Activated T-cell treated with anti-CD3 and anti-CD28 coated beads, Interleukin-2, amount 50 U/mL, for 4 hours (primary cell): ENCODE measurements around the gene SFR1. TPM values are rescaled to one million over a fixed set of nuclear protein-coding genes. Genes with fewer than 3 reads are reported as not detected.

ENCODE experiments used
- ATAC-seq, 2 donors: fragments of 200-7000 bp; cut with Tn5 transposase; one replicate each; pipeline ENCODE4 v1.10.0; 2021
- DNase-seq: peaks from one replicate; pipeline ENCODE4 v3.0.0-alpha.2; 2020
- H3K27me3 Mint-ChIP-seq: one replicate; pipeline ENCODE4 v1.8.0; 2021; ENCODE audit warnings: low read depth, mixed read lengths
- H3K36me3 Mint-ChIP-seq: one replicate; pipeline ENCODE4 v1.8.0; 2022; ENCODE audit warnings: mixed read lengths; ENCODE audit not compliant: insufficient read depth
- H3K4me1 Mint-ChIP-seq: one replicate; pipeline ENCODE4 v1.8.0; 2021; ENCODE audit warnings: low read depth, mixed read lengths
- H3K4me3 Mint-ChIP-seq: one replicate; pipeline ENCODE4 v1.8.0; 2021; ENCODE audit warnings: mild to moderate bottlenecking, moderate library complexity, mixed read lengths
- H3K9me3 Mint-ChIP-seq: one replicate; pipeline ENCODE4 v1.8.0; 2021; ENCODE audit warnings: mixed read lengths
- total RNA-seq, 3 donors: library from RNA; stranded (reverse); gene quantifications; one replicate each; pipeline ENCODE4 v1.2.1, GENCODE V29; 2021

SFR1 gene
- total RNA-seq, 3 donors from 2014 or later: 9.4 to 12.3 (median 11.9) TPM

DNA sequence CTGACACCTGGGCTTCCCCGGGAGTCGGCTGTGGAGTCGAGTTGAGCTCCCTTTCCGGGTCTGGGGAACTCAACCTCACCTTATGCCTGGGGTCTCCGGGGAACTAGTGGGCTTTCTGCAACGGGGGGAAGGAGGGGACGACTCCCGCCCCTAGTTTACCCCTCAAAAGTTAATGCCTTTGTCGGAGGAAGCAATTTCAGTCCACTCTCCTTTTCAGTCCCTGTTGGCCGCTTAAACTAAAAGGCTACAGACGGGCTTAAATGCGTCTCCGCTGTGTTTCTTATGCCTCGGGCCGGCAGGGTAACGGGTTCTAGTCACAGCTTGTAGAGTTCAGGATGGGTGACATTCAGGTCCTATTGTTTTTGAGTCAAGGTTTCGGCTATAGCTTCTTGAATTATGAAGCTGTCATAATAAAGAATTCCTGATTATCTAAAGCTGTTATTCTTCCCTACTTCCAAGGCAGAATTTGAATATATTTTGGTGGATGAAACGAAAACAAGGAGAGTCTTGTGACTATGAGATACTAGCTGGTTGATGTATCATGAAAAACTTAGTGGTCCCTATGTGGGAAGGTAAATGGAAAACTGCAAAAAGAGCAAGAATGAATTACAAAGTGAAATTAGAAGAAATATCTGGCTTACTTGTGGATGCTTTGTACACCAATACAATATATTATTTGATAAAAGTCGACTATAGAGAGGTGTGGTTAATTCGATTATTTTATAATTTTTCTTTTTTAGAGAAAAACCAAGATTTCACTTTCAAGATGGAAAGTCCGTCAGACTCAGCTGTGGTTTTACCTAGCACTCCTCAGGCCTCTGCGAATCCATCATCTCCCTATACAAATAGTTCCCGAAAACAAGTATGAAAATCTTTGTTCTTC, 495 bp downstream of the SFR1 start:
- H3K4me1 Mint-ChIP-seq: peaks cover 35% of the 10 kb centered on the region
- H3K9me3 Mint-ChIP-seq: no peaks in the 10 kb centered on the region
- peak overlapping the region; percentile 91 for H3K4me3 Mint-ChIP-seq

DNA sequence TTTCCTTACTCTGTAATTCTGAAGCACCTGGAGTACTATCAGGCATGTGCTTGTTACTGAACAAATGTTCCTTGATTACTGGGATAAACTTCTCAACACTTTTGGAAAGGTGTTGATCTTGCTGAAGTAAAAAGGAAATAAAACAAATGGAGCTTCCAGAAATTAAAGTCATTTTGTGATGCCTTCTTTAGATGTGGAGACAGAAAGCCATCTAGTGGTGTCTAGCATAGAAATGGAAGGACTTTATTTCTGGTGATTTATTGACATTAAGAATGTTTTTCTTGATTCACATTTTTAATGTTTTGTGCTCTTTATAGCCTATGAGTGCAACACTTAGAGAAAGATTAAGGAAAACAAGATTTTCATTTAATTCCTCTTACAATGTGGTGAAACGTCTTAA, 1.4 kb downstream of the SFR1 start:
- ATAC-seq (no peak), DNase-seq (no peak)
- H3K4me3 Mint-ChIP-seq: peak overlapping the region; percentile 61
- H3K36me3 Mint-ChIP-seq: peaks cover 7% of the 10 kb centered on the region
- H3K9me3 Mint-ChIP-seq: no peaks in the 10 kb centered on the region
- peaks cover 36% of the 10 kb centered on the region for H3K4me1 Mint-ChIP-seq
- no peaks in the 10 kb centered on the region for H3K27me3 Mint-ChIP-seq

More for the DNA sequence above, 495 bp downstream of the SFR1 start:
- ATAC-seq (peak; percentile 0 to 1), DNase-seq (no peak)
- Mint-ChIP-seq H3K27me3 (no peaks in the 10 kb centered on the region), H3K36me3 (peaks cover 7% of the 10 kb centered on the region)

DNA sequence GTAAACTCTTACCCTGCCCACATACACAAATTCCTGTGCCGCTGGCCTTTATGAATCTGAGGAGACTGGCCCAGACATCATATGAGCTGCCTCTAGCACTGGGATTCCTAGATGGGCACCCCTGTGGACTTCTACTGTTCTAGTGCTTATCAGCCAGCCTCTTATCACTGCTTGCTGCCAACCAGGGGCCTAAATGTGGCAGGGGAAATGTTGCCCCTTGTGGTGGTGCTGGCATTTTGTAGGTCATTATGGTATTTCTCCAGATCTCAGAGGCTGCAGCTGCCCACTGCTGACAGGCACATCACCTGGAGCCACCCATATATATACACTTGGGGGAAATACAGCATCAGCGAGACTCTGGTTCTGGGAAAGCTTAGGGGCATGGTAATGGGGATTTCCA, 5.4 kb downstream of the SFR1 start:
- H3K4me3 Mint-ChIP-seq: no peak overlapping the region
- ATAC-seq (no peak), DNase-seq (no peak)
- H3K27me3 Mint-ChIP-seq: peaks cover 3% of the 10 kb centered on the region
- no peaks in the 10 kb centered on the region for H3K9me3 Mint-ChIP-seq
- peaks cover 21% of the 10 kb centered on the region for H3K4me1 Mint-ChIP-seq
- peaks cover 7% of the 10 kb centered on the region for H3K36me3 Mint-ChIP-seq

DNA sequence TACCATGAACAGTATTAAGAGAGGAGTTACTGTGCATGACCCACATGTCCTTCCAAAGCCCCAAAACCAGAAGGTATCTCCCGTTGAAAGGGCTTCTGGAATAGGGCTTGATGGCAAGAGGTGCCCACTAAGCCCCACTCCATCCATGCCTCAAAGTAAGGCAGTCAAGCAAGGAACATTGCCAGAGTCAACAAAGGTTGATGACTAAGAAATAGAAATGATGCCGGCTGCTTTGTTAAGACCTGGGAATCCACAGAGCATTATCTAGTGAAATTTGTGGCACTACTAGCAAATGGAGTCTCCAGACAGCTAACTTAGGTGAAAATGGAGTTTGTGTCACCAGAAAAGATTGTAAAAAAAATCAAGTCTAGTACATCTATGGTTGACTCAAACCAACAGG, 6.2 kb downstream of the SFR1 start:
- Mint-ChIP-seq H3K36me3 (peaks cover 7% of the 10 kb centered on the region), H3K27me3 (peaks cover 9% of the 10 kb centered on the region), H3K9me3 (no peaks in the 10 kb centered on the region), H3K4me3 (no peak overlapping the region), H3K4me1 (peaks cover 14% of the 10 kb centered on the region)
- no peak for ATAC-seq
- no peak for DNase-seq

DNA sequence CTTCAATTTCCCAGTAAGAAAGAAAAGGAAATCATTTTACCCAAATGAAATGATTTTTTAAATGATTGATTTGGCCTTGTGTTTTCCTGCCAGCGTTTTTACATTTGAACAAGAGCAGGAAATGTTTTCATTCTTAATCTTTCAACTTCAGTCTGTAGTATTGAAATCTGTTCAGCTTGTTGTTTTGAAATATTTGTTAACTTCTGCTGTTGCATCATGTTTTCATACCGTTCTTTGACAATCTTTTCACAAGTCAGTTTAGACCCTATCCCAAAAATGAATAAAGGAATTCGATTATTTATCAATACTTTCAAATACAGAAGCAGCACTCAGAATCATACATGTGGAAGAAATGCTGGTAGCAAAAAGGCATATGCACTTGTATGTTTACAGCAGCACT, 8.1 kb downstream of the SFR1 start:
- ATAC-seq (no peak), DNase-seq (no peak)
- Mint-ChIP-seq H3K27me3 (peaks cover 20% of the 10 kb centered on the region), H3K4me3 (no peak overlapping the region), H3K9me3 (no peaks in the 10 kb centered on the region), H3K4me1 (peaks cover 5% of the 10 kb centered on the region), H3K36me3 (peaks cover 7% of the 10 kb centered on the region)

DNA sequence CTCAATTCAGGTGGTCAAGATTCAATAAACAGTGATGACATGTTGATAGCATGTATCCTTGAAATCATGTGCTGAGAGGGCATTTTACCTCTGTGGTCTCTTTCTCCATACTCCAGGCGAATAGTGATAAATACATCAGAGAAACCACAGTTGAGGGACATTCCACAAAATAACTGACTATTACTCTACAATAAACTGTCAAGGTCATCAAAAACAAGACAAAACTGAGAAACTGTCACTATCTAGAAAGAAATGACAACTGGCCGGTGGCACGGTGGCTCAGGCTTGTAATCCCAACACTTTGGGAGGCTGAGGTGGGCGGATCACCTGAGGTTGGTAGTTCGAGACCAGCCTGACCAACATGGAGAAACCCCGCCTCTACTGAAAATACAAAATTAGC, 16.2 kb downstream of the SFR1 start:
- Mint-ChIP-seq H3K4me3 (no peak overlapping the region), H3K27me3 (peaks cover 14% of the 10 kb centered on the region), H3K4me1 (no peaks in the 10 kb centered on the region), H3K36me3 (no peaks in the 10 kb centered on the region), H3K9me3 (no peaks in the 10 kb centered on the region)
- DNase-seq (no peak), ATAC-seq (no peak)

DNA sequence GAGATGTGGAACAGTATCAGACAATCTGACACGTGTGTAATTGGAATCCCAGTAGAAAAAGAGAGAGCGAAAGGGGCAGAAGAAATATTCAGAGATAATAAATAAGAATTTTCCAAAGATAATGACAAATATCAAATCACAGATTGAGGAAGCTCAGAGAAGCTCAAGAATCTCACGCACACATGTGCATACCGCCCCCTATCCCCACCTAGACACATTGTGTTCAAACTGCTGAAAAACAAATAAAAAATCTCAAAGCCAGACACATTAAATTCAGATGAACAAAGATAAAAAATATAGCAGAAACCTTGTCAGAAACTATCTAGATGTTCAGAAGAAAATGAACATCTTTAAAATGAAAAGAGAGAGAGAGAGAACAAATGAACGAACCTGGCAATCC, 17.2 kb downstream of the SFR1 start:
- H3K4me1 Mint-ChIP-seq: no peaks in the 10 kb centered on the region
- DNase-seq: no peak

DNA sequence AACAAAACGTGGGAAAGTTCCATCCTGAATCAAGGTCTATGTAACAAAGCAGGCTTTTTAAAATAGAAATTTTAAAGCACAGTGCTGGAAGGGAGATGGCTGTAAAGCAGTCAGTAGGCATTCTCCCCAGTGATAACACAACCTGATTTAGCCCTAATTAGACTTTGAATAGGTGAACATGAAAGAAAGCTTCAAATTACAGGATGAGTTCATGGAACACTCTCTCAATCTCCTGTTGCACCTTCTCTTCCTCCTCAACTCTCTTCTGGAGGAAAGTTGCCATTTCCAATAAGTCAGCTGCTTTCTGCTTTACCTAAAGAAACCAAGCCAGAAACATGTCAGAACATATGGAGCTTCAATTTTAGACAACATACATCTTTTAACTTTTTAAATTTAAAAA, 20.1 kb downstream of the SFR1 start:
- Mint-ChIP-seq H3K4me3 (no peak overlapping the region), H3K36me3 (no peaks in the 10 kb centered on the region), H3K4me1 (no peaks in the 10 kb centered on the region), H3K27me3 (peaks cover 3% of the 10 kb centered on the region), H3K9me3 (no peaks in the 10 kb centered on the region)
- ATAC-seq (no peak), DNase-seq (no peak)

More for the DNA sequence above, 17.2 kb downstream of the SFR1 start:
- Mint-ChIP-seq H3K9me3 (no peaks in the 10 kb centered on the region), H3K27me3 (peaks cover 9% of the 10 kb centered on the region), H3K4me3 (no peak overlapping the region), H3K36me3 (no peaks in the 10 kb centered on the region)
- no peak for ATAC-seq

DNA sequence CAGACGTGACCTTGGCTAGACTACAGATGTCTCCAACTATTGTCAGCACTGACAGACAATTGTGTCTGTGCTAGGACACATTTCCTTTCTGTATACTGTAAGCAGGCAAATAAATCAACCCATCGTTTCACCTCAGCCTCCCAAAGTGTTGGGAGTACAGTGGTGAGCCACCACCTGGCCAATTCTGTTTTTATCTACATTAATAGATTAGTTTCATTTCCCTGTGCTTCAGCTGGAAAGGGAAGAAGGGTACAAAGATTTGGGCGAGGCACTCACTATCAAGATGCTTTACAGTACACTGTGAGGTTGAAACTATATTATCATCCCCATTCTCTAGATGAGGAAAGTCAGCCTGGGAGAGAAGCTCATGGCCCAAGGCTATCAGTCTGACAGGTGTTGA, 21.9 kb downstream of the SFR1 start:
- DNase-seq (no peak), ATAC-seq (no peak)
- H3K36me3 Mint-ChIP-seq: no peaks in the 10 kb centered on the region
- peaks cover 3% of the 10 kb centered on the region for H3K27me3 Mint-ChIP-seq
- no peaks in the 10 kb centered on the region for H3K9me3 Mint-ChIP-seq
- H3K4me1 Mint-ChIP-seq: no peaks in the 10 kb centered on the region
- H3K4me3 Mint-ChIP-seq: no peak overlapping the region

DNA sequence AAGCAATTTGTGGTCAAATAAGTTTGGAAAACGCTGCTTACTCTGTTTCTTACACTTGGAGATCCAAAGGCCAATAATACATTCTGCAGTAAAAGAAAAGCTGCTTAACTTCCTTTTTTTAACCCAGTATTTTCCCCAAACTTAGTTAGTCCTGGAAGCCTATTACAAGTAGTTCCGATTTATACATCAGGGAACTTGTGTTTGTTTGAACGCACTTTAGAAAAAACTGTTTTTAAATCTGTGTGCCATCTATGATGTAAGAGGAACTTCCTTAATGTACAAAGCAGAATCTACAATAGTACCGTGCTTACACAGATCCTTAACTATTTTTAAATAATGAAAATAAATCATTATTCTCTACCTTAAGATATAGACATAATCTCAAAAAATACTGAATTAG, 23.0 kb downstream of the SFR1 start:
- H3K27me3 Mint-ChIP-seq: peaks cover 3% of the 10 kb centered on the region
- DNase-seq (no peak), ATAC-seq (no peak)
- no peak overlapping the region for H3K4me3 Mint-ChIP-seq
- no peaks in the 10 kb centered on the region for H3K36me3 Mint-ChIP-seq
- H3K9me3 Mint-ChIP-seq: no peaks in the 10 kb centered on the region
- no peaks in the 10 kb centered on the region for H3K4me1 Mint-ChIP-seq

DNA sequence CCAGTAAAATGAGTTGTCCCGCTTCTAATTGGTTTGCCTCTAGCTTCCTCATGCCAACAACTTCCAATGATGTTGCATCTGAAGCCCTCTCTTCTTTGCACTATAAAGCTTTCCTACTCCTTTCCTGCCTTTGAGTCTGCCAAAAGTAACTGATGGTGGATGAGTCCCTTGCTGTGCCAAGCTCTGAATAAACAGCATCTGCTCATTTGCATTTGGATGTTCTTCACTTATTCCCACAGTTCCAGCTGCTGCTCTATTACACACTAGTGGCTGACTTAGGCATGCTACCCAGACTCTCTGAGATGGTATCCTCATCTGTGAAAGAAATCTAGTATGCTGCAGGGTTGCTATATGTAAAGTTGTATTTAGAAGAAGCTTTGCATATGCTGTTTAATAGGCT, 24.9 kb downstream of the SFR1 start:
- ATAC-seq: no peak
- Mint-ChIP-seq H3K36me3 (no peaks in the 10 kb centered on the region), H3K27me3 (peaks cover 10% of the 10 kb centered on the region), H3K9me3 (peaks cover 11% of the 10 kb centered on the region), H3K4me3 (no peak overlapping the region), H3K4me1 (no peaks in the 10 kb centered on the region)
- no peak for DNase-seq

DNA sequence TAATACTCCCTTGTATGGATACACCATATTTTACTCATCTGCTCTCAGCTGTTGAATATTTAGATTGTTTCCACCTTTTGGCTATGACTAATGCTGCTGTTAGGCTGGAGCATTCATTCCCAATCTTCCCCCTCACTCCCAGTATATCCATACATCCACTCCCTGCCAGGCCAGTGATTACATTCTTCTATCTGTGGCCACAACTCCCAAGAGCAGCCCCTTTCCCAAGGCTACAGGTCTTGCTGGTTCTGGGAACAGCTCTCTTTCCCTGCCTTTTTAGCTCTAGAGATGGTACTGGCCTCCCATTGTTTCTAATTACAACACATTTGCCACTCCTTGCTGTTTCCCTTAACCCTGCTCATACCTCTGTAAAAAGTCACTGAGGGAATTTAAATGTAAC, 28.2 kb downstream of the SFR1 start:
- Mint-ChIP-seq H3K4me3 (no peak overlapping the region), H3K4me1 (no peaks in the 10 kb centered on the region), H3K27me3 (peaks cover 18% of the 10 kb centered on the region), H3K9me3 (peaks cover 19% of the 10 kb centered on the region), H3K36me3 (no peaks in the 10 kb centered on the region)
- ATAC-seq (no peak), DNase-seq (no peak)

DNA sequence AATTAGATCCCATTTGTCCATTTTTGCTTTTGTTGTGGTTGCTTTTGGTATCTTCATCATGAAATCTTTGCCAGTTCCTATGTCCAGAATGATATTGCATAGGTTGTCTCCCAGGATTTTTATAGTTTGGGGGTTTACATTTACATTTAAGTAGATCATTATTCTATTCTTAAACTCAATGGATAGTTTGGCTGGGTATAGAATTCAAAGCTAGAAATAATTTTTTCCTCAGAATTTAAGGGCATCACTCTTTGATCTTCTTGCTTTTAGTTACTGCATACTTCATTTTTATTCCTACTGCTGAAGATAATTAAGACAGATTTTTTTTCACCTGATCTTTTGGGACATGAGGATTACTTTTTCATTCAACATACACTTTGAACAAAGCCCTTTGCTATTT, 29.8 kb downstream of the SFR1 start:
- Mint-ChIP-seq H3K36me3 (no peaks in the 10 kb centered on the region), H3K27me3 (peaks cover 27% of the 10 kb centered on the region), H3K4me1 (no peaks in the 10 kb centered on the region), H3K4me3 (no peak overlapping the region), H3K9me3 (peaks cover 19% of the 10 kb centered on the region)
- ATAC-seq: no peak
- DNase-seq: no peak

DNA sequence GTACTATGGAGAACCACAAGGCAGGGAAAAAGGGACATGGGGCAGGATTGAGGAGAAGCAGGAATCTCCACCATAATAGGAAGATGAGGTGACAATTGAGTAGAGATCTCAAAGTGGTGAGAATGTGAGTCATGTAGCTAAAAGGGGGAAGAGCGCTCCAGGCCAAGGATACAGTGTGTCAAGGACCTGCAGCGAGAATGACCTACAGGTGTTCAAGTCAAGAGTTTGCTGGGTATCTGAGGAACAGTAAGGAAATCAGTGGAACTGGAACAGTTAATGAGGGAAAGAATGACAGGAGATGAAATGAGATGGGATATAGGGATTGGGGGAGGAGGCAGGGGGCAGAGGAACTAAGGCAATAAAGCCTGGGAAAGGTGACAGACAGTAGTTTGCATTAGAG, 33.6 kb downstream of the SFR1 start:
- H3K4me1 Mint-ChIP-seq: no peaks in the 10 kb centered on the region
- ATAC-seq (no peak), DNase-seq (no peak)
- H3K9me3 Mint-ChIP-seq: peaks cover 19% of the 10 kb centered on the region
- peaks cover 28% of the 10 kb centered on the region for H3K27me3 Mint-ChIP-seq
- H3K36me3 Mint-ChIP-seq: no peaks in the 10 kb centered on the region
- no peak overlapping the region for H3K4me3 Mint-ChIP-seq

DNA sequence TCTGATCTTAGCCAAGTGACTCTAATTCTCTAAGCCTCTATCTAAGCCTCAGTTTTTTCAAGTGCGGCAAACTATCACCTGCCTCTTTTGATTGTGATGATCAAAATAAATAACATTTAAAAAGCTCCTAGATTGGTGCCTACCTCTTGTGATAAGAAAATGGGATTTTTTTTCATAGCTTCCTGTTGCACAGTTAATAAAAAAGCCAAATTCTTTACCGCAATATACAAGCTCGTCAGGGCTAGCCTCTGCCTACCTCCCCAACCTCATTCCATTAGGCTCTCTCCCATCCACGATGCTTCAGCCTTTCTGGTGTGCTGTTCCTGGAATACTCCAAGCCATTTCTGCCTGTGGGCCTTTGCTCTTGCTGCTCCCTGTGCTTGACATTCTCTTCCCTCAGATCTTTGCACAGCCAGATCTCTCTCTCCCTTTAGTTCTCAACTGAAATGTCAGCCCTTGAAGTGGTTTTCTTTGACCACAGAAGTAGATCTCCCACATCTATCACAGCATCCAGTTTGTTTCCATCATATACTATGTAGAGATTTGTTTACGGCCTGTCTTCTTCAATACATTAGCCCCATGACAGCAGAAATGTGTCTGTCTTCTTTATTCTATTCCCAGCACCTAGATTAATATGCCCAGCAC, 48.8 kb downstream of the SFR1 start:
- DNase-seq: no peak
- H3K4me3 Mint-ChIP-seq: no peak overlapping the region
- H3K36me3 Mint-ChIP-seq: no peaks in the 10 kb centered on the region
- H3K27me3 Mint-ChIP-seq: peaks cover 6% of the 10 kb centered on the region
- peaks cover 21% of the 10 kb centered on the region for H3K4me1 Mint-ChIP-seq
- peak; percentile 38 to 48 for ATAC-seq
- H3K9me3 Mint-ChIP-seq: peaks cover 14% of the 10 kb centered on the region
